Measurements from ENCODE around the gene TRAP1.

The TRAP1 gene

GRCh38 chr16:3698941-3699340, 18.4 kb downstream of the TRAP1 start:
- DNase-seq (ENCODE audit: low read depth), result no peak
- TF ChIP-seq CTCF (conservative IDR thresholded peaks at IDR 0.05; ENCODE audit: low read depth, low read length), result no peak
- H3K4me3 ChIP-seq (ENCODE audit: low read length), result no peak overlapping the region

GRCh38 chr16:3696425-3697218, 20.7 kb downstream of the TRAP1 start:
- peak; percentile 37 for DNase-seq (ENCODE audit: low read depth)
- no peak overlapping the region for H3K4me3 ChIP-seq (ENCODE audit: low read length)
- no peak for TF ChIP-seq CTCF (conservative IDR thresholded peaks at IDR 0.05; ENCODE audit: low read depth, low read length)

- DNase-seq (ENCODE audit: low read depth), result no peak
- no peak overlapping the region for H3K4me3 ChIP-seq (ENCODE audit: low read length)
- no peak for TF ChIP-seq CTCF (conservative IDR thresholded peaks at IDR 0.05; ENCODE audit: low read depth, low read length)
These were observed 21.5 kb downstream of the TRAP1 start for GRCh38 chr16:3695610-3696369.

GRCh38 chr16:3694051-3694450, 23.3 kb downstream of the TRAP1 start:
- H3K4me3 ChIP-seq (ENCODE audit: low read length), result no peak overlapping the region
- no peak for DNase-seq (ENCODE audit: low read depth)
- no peak for TF ChIP-seq CTCF (conservative IDR thresholded peaks at IDR 0.05; ENCODE audit: low read depth, low read length)

GRCh38 chr16:3691761-3692160, 25.6 kb downstream of the TRAP1 start:
- no peak for TF ChIP-seq CTCF (conservative IDR thresholded peaks at IDR 0.05; ENCODE audit: low read depth, low read length)
- no peak for DNase-seq (ENCODE audit: low read depth)
- H3K4me3 ChIP-seq (ENCODE audit: low read length), result no peak overlapping the region

- H3K4me3 ChIP-seq (ENCODE audit: low read length), result no peak overlapping the region
- no peak for TF ChIP-seq CTCF (conservative IDR thresholded peaks at IDR 0.05; ENCODE audit: low read depth, low read length)
- DNase-seq (ENCODE audit: low read depth), result no peak
These were observed 26.2 kb downstream of the TRAP1 start for GRCh38 chr16:3690980-3691720.

Measured in retinal pigment epithelial cell (primary cell).